Measurements from ENCODE around the gene TSR3. TPM values are rescaled to one million over a fixed set of nuclear protein-coding genes. Genes with fewer than 3 reads are reported as not detected.
A peak's percentile ranks its signal among the peaks of the same experiment; 100 is the strongest.

TSR3 gene
- total RNA-seq, 3 donors from 2014 or later (not counting 1 experiment from before 2014, with no cell fraction given) = 29.4 to 34.7 (median 29.7) TPM

DNA sequence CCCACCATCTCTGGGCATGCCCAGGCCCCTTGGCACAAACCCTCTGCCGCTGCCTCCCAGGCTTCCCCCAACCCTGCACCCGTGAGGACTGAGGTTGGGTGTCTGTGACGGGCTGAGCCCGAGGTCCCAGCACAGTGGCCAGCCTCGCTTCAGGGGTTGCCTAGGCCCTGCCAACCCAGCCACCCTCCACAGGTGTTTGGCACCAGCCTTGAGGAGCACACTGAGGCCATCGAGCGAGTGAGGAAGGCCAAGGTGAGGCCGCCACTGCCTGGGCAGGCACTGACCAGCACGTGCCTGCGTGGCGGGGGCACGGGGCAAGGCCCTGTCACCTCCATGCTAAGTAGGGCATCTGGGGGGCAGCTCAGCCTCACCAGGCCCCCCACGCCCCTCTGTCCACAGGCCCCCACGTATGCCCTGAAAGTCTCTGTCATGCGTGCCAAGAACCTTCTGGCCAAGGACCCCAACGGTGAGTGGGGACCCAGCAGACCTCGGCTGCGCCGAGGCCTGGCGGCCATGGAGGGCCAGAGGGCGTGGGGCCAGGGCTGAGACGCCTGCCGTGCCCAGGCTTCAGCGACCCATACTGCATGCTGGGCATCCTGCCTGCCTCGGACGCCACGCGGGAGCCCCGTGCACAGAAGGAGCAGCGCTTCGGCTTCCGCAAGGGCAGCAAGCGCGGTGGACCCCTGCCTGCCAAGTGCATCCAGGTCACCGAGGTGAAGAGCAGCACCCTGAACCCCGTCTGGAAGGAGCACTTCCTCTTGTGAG lies 10.8 kb downstream of the TSR3 start:
- peaks cover 9 to 15% of the 10 kb centered on the region in 2 donors for H3K4me1 Mint-ChIP-seq
- 88% methylated on average over 36 of the region's 36 CpGs for WGBS (ENCODE audit: insufficient coverage)

DNA sequence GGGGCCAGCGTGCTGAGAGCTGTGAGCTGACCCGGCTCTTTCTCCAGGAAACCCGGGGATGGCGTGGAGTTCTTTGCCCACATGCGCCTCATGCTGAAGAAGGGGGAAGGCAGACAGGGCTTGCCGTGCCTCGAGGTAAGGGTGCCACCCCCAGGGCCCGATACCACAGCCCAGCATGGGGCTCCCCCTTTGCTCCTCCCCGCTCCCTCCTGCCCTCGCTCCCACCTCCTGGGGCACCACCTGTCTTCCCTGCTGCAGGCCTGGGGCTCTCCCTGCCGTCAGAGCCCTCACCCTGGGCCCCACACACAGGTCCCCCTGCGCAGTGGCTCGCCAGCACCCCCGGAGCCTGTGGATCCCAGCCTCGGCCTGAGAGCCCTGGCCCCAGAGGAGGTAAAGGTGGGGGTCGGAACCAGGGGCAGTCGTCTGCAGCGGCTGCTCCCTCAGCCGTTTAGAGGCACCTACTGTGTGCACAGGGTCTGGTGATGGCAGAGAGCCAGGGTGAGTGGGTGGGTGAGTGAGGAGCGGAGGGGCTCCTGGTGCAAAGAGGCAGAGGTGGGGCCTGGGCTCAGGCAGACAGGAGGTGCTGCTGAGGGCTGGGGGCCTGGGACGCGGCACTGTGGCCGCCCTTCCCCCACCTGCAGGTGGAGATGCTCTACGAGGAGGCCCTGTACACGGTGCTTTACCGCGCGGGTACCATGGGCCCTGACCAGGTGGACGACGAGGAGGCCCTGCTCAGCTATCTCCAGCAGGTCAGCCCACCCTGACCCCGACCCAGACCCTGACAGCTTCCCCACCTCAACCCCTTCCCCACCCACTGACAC lies 12.6 kb downstream of the TSR3 start:
- no peak overlapping the region for H3K27ac ChIP-seq (ENCODE audit: low read length)
- H3K9me3 Mint-ChIP-seq = no peaks in the 10 kb centered on the region
- peaks cover 7% of the 10 kb centered on the region for H3K27me3 ChIP-seq (ENCODE audit: control insufficient read depth, insufficient read depth, low read length)
- no peak overlapping the region for H3K27ac Mint-ChIP-seq
- H3K27me3 Mint-ChIP-seq (ENCODE audit: low read depth in 2 of 2) = no peaks in the 10 kb centered on the region
- peaks cover 9 to 15% of the 10 kb centered on the region in 2 donors for H3K4me1 Mint-ChIP-seq
- peaks cover 34% of the 10 kb centered on the region for H3K4me1 ChIP-seq (ENCODE audit: control insufficient read depth, insufficient read depth, low read length)
- TF ChIP-seq, protein P1, sequence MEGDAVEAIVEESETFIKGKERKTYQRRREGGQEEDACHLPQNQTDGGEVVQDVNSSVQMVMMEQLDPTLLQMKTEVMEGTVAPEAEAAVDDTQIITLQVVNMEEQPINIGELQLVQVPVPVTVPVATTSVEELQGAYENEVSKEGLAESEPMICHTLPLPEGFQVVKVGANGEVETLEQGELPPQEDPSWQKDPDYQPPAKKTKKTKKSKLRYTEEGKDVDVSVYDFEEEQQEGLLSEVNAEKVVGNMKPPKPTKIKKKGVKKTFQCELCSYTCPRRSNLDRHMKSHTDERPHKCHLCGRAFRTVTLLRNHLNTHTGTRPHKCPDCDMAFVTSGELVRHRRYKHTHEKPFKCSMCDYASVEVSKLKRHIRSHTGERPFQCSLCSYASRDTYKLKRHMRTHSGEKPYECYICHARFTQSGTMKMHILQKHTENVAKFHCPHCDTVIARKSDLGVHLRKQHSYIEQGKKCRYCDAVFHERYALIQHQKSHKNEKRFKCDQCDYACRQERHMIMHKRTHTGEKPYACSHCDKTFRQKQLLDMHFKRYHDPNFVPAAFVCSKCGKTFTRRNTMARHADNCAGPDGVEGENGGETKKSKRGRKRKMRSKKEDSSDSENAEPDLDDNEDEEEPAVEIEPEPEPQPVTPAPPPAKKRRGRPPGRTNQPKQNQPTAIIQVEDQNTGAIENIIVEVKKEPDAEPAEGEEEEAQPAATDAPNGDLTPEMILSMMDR (IDR thresholded peaks at IDR 0.05) = no peak
- DNase-seq = no peak
- ATAC-seq = no peak
- no peak overlapping the region for H3K4me3 ChIP-seq (ENCODE audit: low read length)
- no peaks in the 10 kb centered on the region for H3K36me3 Mint-ChIP-seq
- intact Hi-C loops (cut with micrococcal nuclease) = no loop called here
- no peaks in the 10 kb centered on the region for H3K9me3 ChIP-seq (ENCODE audit: control insufficient read depth, insufficient read depth, low read length)
- H3K4me3 Mint-ChIP-seq = no peak overlapping the region
- 77% methylated on average over 31 of the region's 31 CpGs for WGBS (ENCODE audit: insufficient coverage)
- no peaks in the 10 kb centered on the region for H3K36me3 ChIP-seq (ENCODE audit: control insufficient read depth, insufficient read depth, low read length)

More for the DNA sequence above, 10.8 kb downstream of the TSR3 start:
- TF ChIP-seq, protein P1 (IDR thresholded peaks at IDR 0.05) = no peak
- Histone ChIP-seq H3K36me3 (ENCODE audit: control insufficient read depth, insufficient read depth, low read length) (no peaks in the 10 kb centered on the region), H3K4me3 (ENCODE audit: low read length) (no peak overlapping the region), H3K4me1 (ENCODE audit: control insufficient read depth, insufficient read depth, low read length) (peaks cover 27% of the 10 kb centered on the region), H3K27me3 (ENCODE audit: control insufficient read depth, insufficient read depth, low read length) (no peaks in the 10 kb centered on the region), H3K27ac (ENCODE audit: low read length) (no peak overlapping the region), H3K9me3 (ENCODE audit: control insufficient read depth, insufficient read depth, low read length) (no peaks in the 10 kb centered on the region)
- intact Hi-C loops (cut with micrococcal nuclease) = no loop called here
- H3K27ac Mint-ChIP-seq = no peak overlapping the region
- H3K27me3 Mint-ChIP-seq (ENCODE audit: low read depth in 2 of 2) = no peaks in the 10 kb centered on the region
- no peaks in the 10 kb centered on the region for H3K9me3 Mint-ChIP-seq
- no peaks in the 10 kb centered on the region for H3K36me3 Mint-ChIP-seq
- DNase-seq (no peak), ATAC-seq (no peak)
- peak overlapping the region; percentile 9 for H3K4me3 Mint-ChIP-seq

GRCh38 chr16:1338119-1338730 lies 13.5 kb downstream of the TSR3 start:
- no peaks in the 10 kb centered on the region for H3K36me3 Mint-ChIP-seq
- peak in 1 of 2 donors; percentile 51 for DNase-seq

More at GRCh38 chr16:1338119-1338730, 13.5 kb downstream of the TSR3 start:
- Mint-ChIP-seq H3K27ac (no peak overlapping the region), H3K4me3 (no peak overlapping the region), H3K27me3 (ENCODE audit: low read depth in 2 of 2) (no peaks in the 10 kb centered on the region), H3K4me1 (peaks cover 5 to 11% of the 10 kb centered on the region in 2 donors), H3K9me3 (no peaks in the 10 kb centered on the region)
- TF ChIP-seq, protein P1 (IDR thresholded peaks at IDR 0.05) = no peak
- Histone ChIP-seq H3K27ac (ENCODE audit: low read length) (no peak overlapping the region), H3K4me3 (ENCODE audit: low read length) (no peak overlapping the region), H3K4me1 (ENCODE audit: control insufficient read depth, insufficient read depth, low read length) (peaks cover 34% of the 10 kb centered on the region), H3K27me3 (ENCODE audit: control insufficient read depth, insufficient read depth, low read length) (peaks cover 8% of the 10 kb centered on the region), H3K9me3 (ENCODE audit: control insufficient read depth, insufficient read depth, low read length) (no peaks in the 10 kb centered on the region), H3K36me3 (ENCODE audit: control insufficient read depth, insufficient read depth, low read length) (no peaks in the 10 kb centered on the region)
- intact Hi-C loops (cut with micrococcal nuclease) = no loop called here
- WGBS (ENCODE audit: insufficient coverage) = 61% methylated on average over 28 of the region's 30 CpGs
- ATAC-seq = no peak
